Activated T-cell treated with anti-CD3 and anti-CD28 coated beads, Interleukin-2, amount 50 U/mL, for 4 hours (primary cell): ENCODE data around the gene TERB1. TPM values are rescaled to one million over a fixed set of nuclear protein-coding genes. Genes with fewer than 3 reads are reported as not detected.

Experiments
- ATAC-seq, 2 donors: fragments of 200-7000 bp; cut with Tn5 transposase; one replicate each; pipeline ENCODE4 v1.10.0; 2021
- DNase-seq: peaks from one replicate; pipeline ENCODE4 v3.0.0-alpha.2; 2020
- H3K27me3 Mint-ChIP-seq: one replicate; pipeline ENCODE4 v1.8.0; 2021; ENCODE audit warnings: low read depth, mixed read lengths
- H3K36me3 Mint-ChIP-seq: one replicate; pipeline ENCODE4 v1.8.0; 2022; ENCODE audit warnings: mixed read lengths; ENCODE audit not compliant: insufficient read depth
- H3K4me1 Mint-ChIP-seq: one replicate; pipeline ENCODE4 v1.8.0; 2021; ENCODE audit warnings: low read depth, mixed read lengths
- H3K4me3 Mint-ChIP-seq: one replicate; pipeline ENCODE4 v1.8.0; 2021; ENCODE audit warnings: mild to moderate bottlenecking, moderate library complexity, mixed read lengths
- H3K9me3 Mint-ChIP-seq: one replicate; pipeline ENCODE4 v1.8.0; 2021; ENCODE audit warnings: mixed read lengths
- total RNA-seq, 3 donors: library from RNA; stranded (reverse); gene quantifications; one replicate each; pipeline ENCODE4 v1.2.1, GENCODE V29; 2021

Gene TERB1
- total RNA-seq, 3 donors from 2014 or later = not detected

GRCh38 chr16:66746682-66747081 lies 54.7 kb downstream of the TERB1 start:
- Mint-ChIP-seq H3K4me1 (peaks cover 36% of the 10 kb centered on the region), H3K36me3 (peaks cover 25% of the 10 kb centered on the region), H3K9me3 (no peaks in the 10 kb centered on the region), H3K27me3 (no peaks in the 10 kb centered on the region), H3K4me3 (no peak overlapping the region)
- ATAC-seq (no peak), DNase-seq (no peak)

GRCh38 chr16:66746048-66746447 lies 55.3 kb downstream of the TERB1 start:
- DNase-seq (no peak), ATAC-seq (no peak)
- Mint-ChIP-seq H3K27me3 (no peaks in the 10 kb centered on the region), H3K4me3 (no peak overlapping the region), H3K36me3 (peaks cover 29% of the 10 kb centered on the region), H3K4me1 (peaks cover 36% of the 10 kb centered on the region), H3K9me3 (no peaks in the 10 kb centered on the region)

- Mint-ChIP-seq H3K4me3 (no peak overlapping the region), H3K27me3 (no peaks in the 10 kb centered on the region), H3K4me1 (peaks cover 25% of the 10 kb centered on the region), H3K9me3 (no peaks in the 10 kb centered on the region), H3K36me3 (peaks cover 31% of the 10 kb centered on the region)
- DNase-seq = no peak
- ATAC-seq = no peak
Observed at GRCh38 chr16:66741950-66742808, 59.2 kb downstream of the TERB1 start.

GRCh38 chr16:66741169-66741900 lies 60.0 kb downstream of the TERB1 start:
- peaks cover 18% of the 10 kb centered on the region for H3K4me1 Mint-ChIP-seq
- no peak for DNase-seq
- H3K27me3 Mint-ChIP-seq = no peaks in the 10 kb centered on the region
- H3K9me3 Mint-ChIP-seq = no peaks in the 10 kb centered on the region
- no peak overlapping the region for H3K4me3 Mint-ChIP-seq
- H3K36me3 Mint-ChIP-seq = peaks cover 27% of the 10 kb centered on the region
- ATAC-seq = no peak

GRCh38 chr16:66740533-66740932 lies 60.9 kb downstream of the TERB1 start:
- Mint-ChIP-seq H3K4me3 (no peak overlapping the region), H3K27me3 (no peaks in the 10 kb centered on the region), H3K9me3 (no peaks in the 10 kb centered on the region), H3K4me1 (peaks cover 14% of the 10 kb centered on the region), H3K36me3 (peaks cover 29% of the 10 kb centered on the region)
- no peak for DNase-seq
- no peak for ATAC-seq

- Mint-ChIP-seq H3K4me3 (no peak overlapping the region), H3K4me1 (peaks cover 14% of the 10 kb centered on the region), H3K36me3 (peaks cover 29% of the 10 kb centered on the region), H3K9me3 (no peaks in the 10 kb centered on the region), H3K27me3 (no peaks in the 10 kb centered on the region)
- ATAC-seq = peak; percentile 50 to 67
- no peak for DNase-seq
Observed at GRCh38 chr16:66740010-66740409, 61.4 kb downstream of the TERB1 start.

GRCh38 chr16:66735891-66736290 lies 65.5 kb downstream of the TERB1 start:
- peaks cover 39% of the 10 kb centered on the region for H3K36me3 Mint-ChIP-seq
- peaks cover 14% of the 10 kb centered on the region for H3K4me1 Mint-ChIP-seq
- no peak overlapping the region for H3K4me3 Mint-ChIP-seq
- DNase-seq (no peak), ATAC-seq (peak; percentile 43 to 48)
- no peaks in the 10 kb centered on the region for H3K27me3 Mint-ChIP-seq
- H3K9me3 Mint-ChIP-seq = no peaks in the 10 kb centered on the region

- Mint-ChIP-seq H3K9me3 (no peaks in the 10 kb centered on the region), H3K4me1 (no peaks in the 10 kb centered on the region), H3K4me3 (no peak overlapping the region), H3K36me3 (peaks cover 40% of the 10 kb centered on the region), H3K27me3 (no peaks in the 10 kb centered on the region)
- DNase-seq (no peak), ATAC-seq (no peak)
Observed at GRCh38 chr16:66731101-66731500, 70.3 kb downstream of the TERB1 start.

- no peak for ATAC-seq
- H3K4me3 Mint-ChIP-seq = no peak overlapping the region
- H3K4me1 Mint-ChIP-seq = no peaks in the 10 kb centered on the region
- DNase-seq = no peak
- H3K9me3 Mint-ChIP-seq = no peaks in the 10 kb centered on the region
- H3K27me3 Mint-ChIP-seq = no peaks in the 10 kb centered on the region
- H3K36me3 Mint-ChIP-seq = peaks cover 42% of the 10 kb centered on the region
Observed at GRCh38 chr16:66728804-66729203, 72.6 kb downstream of the TERB1 start.

- peak; percentile 70 to 72 for ATAC-seq
Observed at GRCh38 chr16:66728117-66728787, 73.1 kb downstream of the TERB1 start.

GRCh38 chr16:66720766-66721165 lies 80.6 kb downstream of the TERB1 start:
- no peak for ATAC-seq
- Mint-ChIP-seq H3K4me3 (no peak overlapping the region), H3K36me3 (peaks cover 24% of the 10 kb centered on the region), H3K27me3 (no peaks in the 10 kb centered on the region), H3K9me3 (no peaks in the 10 kb centered on the region), H3K4me1 (no peaks in the 10 kb centered on the region)
- DNase-seq = no peak

More at GRCh38 chr16:66728117-66728787, 73.1 kb downstream of the TERB1 start:
- H3K27me3 Mint-ChIP-seq = no peaks in the 10 kb centered on the region
- H3K4me1 Mint-ChIP-seq = no peaks in the 10 kb centered on the region
- H3K36me3 Mint-ChIP-seq = peaks cover 43% of the 10 kb centered on the region
- H3K9me3 Mint-ChIP-seq = no peaks in the 10 kb centered on the region
- no peak overlapping the region for H3K4me3 Mint-ChIP-seq
- no peak for DNase-seq

- H3K4me3 Mint-ChIP-seq = no peak overlapping the region
- peaks cover 17% of the 10 kb centered on the region for H3K36me3 Mint-ChIP-seq
- no peaks in the 10 kb centered on the region for H3K4me1 Mint-ChIP-seq
- no peaks in the 10 kb centered on the region for H3K27me3 Mint-ChIP-seq
- no peak for DNase-seq
- no peaks in the 10 kb centered on the region for H3K9me3 Mint-ChIP-seq
- no peak for ATAC-seq
Observed at GRCh38 chr16:66719246-66719645, 82.1 kb downstream of the TERB1 start.

GRCh38 chr16:66717776-66718175 lies 83.6 kb downstream of the TERB1 start:
- no peaks in the 10 kb centered on the region for H3K9me3 Mint-ChIP-seq
- ATAC-seq = no peak
- DNase-seq = no peak
- no peak overlapping the region for H3K4me3 Mint-ChIP-seq
- H3K4me1 Mint-ChIP-seq = no peaks in the 10 kb centered on the region
- H3K27me3 Mint-ChIP-seq = no peaks in the 10 kb centered on the region
- H3K36me3 Mint-ChIP-seq = peaks cover 7% of the 10 kb centered on the region

GRCh38 chr16:66717112-66717675 lies 84.2 kb downstream of the TERB1 start:
- DNase-seq (no peak), ATAC-seq (no peak)
- Mint-ChIP-seq H3K27me3 (peaks cover 2% of the 10 kb centered on the region), H3K4me1 (no peaks in the 10 kb centered on the region), H3K9me3 (no peaks in the 10 kb centered on the region), H3K36me3 (peaks cover 5% of the 10 kb centered on the region), H3K4me3 (no peak overlapping the region)
